PFSK-1 (cell line): ENCODE data around the gene GRWD1.

ENCODE experiments used
- FOXP2 ChIP-seq: optimal IDR thresholded peaks from 2 replicates; pipeline ENCODE3; 2011; ENCODE audit warnings: borderline replicate concordance, control low read depth, inconsistent platforms; ENCODE audit not compliant: insufficient read depth; ENCODE audit errors: extremely low read length, extremely low read depth
- POLR2AphosphoS5 ChIP-seq: IDR thresholded peaks from 2 replicates; pipeline ENCODE4 v1.6.1; 2012; ENCODE audit warnings: low read depth, mild to moderate bottlenecking, control low read depth, low read length, moderate library complexity
- SIN3A ChIP-seq: IDR thresholded peaks from 2 replicates; pipeline ENCODE4 v1.6.1; 2012; ENCODE audit warnings: mild to moderate bottlenecking, low read length, moderate library complexity, borderline replicate concordance; ENCODE audit not compliant: insufficient read depth
- TAF1 ChIP-seq: IDR thresholded peaks from 2 replicates; pipeline ENCODE4 v1.6.1; 2012; ENCODE audit warnings: low read length, control low read depth, borderline replicate concordance; ENCODE audit not compliant: insufficient read depth
- TF ChIP-seq, protein P1 (sequence below), 2 experiments: IDR thresholded peaks; 2 replicates each; pipeline versions ENCODE4 v1.6.1 to v1.8.0; 2011 to 2012; ENCODE audit warnings: low read depth in 2 of 2, low read length in 2 of 2, control low read depth in 1 of 2, inconsistent platforms in 1 of 2, mild to moderate bottlenecking in 1 of 2, moderate library complexity in 1 of 2; ENCODE audit not compliant: insufficient read depth in 1 of 2

DNA sequence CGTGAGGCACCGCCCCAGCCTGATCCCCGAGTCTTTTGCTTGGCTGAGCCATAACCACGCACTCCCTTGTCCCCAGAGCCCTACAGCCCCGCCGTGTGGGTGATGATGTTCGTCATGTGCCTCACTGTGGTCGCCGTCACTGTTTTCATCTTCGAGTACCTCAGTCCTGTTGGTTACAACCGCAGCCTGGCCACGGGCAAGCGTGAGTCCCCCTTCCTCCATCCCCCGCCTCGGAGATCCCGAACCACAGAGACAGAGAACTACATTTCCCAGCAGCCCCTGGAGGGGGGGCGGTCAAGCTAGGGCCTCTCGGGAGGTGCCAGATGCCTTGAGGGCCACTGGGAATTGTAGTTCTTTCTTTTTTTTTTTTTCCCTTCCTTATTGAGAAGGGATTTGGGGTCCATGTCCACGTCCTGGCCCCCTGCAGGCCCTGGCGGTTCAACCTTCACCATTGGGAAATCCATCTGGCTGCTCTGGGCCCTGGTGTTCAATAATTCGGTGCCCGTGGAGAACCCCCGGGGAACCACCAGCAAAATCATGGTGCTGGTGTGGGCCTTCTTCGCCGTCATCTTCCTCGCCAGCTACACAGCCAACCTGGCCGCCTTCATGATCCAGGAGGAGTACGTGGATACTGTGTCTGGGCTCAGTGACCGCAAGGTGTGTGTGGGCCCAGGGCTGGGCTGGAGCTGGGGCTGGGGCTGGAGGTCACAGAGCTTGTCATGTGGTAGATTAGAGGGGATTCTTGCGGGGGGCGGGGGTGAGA, 26.4 kb upstream of the GRWD1 start:
- TF ChIP-seq, protein P1, sequence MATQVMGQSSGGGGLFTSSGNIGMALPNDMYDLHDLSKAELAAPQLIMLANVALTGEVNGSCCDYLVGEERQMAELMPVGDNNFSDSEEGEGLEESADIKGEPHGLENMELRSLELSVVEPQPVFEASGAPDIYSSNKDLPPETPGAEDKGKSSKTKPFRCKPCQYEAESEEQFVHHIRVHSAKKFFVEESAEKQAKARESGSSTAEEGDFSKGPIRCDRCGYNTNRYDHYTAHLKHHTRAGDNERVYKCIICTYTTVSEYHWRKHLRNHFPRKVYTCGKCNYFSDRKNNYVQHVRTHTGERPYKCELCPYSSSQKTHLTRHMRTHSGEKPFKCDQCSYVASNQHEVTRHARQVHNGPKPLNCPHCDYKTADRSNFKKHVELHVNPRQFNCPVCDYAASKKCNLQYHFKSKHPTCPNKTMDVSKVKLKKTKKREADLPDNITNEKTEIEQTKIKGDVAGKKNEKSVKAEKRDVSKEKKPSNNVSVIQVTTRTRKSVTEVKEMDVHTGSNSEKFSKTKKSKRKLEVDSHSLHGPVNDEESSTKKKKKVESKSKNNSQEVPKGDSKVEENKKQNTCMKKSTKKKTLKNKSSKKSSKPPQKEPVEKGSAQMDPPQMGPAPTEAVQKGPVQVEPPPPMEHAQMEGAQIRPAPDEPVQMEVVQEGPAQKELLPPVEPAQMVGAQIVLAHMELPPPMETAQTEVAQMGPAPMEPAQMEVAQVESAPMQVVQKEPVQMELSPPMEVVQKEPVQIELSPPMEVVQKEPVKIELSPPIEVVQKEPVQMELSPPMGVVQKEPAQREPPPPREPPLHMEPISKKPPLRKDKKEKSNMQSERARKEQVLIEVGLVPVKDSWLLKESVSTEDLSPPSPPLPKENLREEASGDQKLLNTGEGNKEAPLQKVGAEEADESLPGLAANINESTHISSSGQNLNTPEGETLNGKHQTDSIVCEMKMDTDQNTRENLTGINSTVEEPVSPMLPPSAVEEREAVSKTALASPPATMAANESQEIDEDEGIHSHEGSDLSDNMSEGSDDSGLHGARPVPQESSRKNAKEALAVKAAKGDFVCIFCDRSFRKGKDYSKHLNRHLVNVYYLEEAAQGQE (IDR thresholded peaks at IDR 0.05; ENCODE audit: insufficient read depth in 1 of 2, low read depth in 2 of 2, low read length in 2 of 2): no peak
- TF ChIP-seq POLR2AphosphoS5 (no peak), TAF1 (no peak), SIN3A (no peak), FOXP2 (no peak)
